GM12873 (cell line): Measurements from ENCODE around the gene SNRPN.

Source experiments
- CTCF ChIP-seq: IDR thresholded peaks from 2 replicates; pipeline ENCODE4 v1.5.1; 2012; ENCODE audit warnings: low read depth, mild to moderate bottlenecking, moderate library complexity, low read length, control low read depth; ENCODE audit not compliant: insufficient read depth; ENCODE audit errors: missing control alignments

SNRPN gene

GRCh38 chr15:24954783-24955530, at the start of gene SNRPN, which contains the start of gene SNURF:
Gene SNRPN, plus strand, starts transcription at chr15:24954987. Its CDS starts 19,467 bp downstream, at chr15:24974454.
Gene SNURF, plus strand, starts transcription at chr15:24954987. Its CDS starts 62 bp downstream, at chr15:24955049.
- no peak for TF ChIP-seq CTCF

- no peak for TF ChIP-seq CTCF
Measured at GRCh38 chr15:24916305-24917009, 38.3 kb upstream of the SNRPN start.

- TF ChIP-seq CTCF = no peak
Measured at GRCh38 chr15:24917431-24917830, 37.4 kb upstream of the SNRPN start.

GRCh38 chr15:24919446-24919845, 35.3 kb upstream of the SNRPN start:
- no peak for TF ChIP-seq CTCF

- TF ChIP-seq CTCF = no peak
Measured at GRCh38 chr15:24924153-24924552, 30.6 kb upstream of the SNRPN start.

GRCh38 chr15:24924621-24925020, 30.2 kb upstream of the SNRPN start:
- no peak for TF ChIP-seq CTCF

GRCh38 chr15:24933716-24934115, 21.1 kb upstream of the SNRPN start:
- no peak for TF ChIP-seq CTCF
